ENCODE measurements around the gene ADAP1.

DNA sequence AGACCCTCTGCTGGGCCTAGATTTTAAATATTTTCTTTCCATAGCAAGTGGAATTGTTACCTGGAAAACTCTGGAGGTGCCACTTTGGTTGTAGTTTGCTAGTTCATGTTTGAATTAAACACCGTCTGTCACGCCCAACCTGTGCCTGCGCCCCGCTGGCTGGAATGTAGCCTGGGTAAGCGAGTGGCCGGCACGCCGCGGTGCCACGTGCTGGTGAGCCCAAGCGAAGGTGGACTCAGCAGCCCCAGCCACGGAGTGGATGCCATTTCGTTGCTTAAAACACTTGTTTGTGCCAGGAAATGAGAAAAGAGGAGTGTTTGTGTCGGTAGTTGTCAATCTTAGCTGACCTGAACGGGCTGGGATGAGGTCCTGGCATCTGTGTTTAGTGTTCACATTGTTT is 75.4 kb downstream of the ADAP1 start:
- TF ChIP-seq, protein P1, sequence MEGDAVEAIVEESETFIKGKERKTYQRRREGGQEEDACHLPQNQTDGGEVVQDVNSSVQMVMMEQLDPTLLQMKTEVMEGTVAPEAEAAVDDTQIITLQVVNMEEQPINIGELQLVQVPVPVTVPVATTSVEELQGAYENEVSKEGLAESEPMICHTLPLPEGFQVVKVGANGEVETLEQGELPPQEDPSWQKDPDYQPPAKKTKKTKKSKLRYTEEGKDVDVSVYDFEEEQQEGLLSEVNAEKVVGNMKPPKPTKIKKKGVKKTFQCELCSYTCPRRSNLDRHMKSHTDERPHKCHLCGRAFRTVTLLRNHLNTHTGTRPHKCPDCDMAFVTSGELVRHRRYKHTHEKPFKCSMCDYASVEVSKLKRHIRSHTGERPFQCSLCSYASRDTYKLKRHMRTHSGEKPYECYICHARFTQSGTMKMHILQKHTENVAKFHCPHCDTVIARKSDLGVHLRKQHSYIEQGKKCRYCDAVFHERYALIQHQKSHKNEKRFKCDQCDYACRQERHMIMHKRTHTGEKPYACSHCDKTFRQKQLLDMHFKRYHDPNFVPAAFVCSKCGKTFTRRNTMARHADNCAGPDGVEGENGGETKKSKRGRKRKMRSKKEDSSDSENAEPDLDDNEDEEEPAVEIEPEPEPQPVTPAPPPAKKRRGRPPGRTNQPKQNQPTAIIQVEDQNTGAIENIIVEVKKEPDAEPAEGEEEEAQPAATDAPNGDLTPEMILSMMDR (IDR thresholded peaks at IDR 0.05; ENCODE audit: insufficient read depth, low read length, poor library complexity, severe bottlenecking) = no peak
- TF ChIP-seq EZH2phosphoT487 (conservative IDR thresholded peaks at IDR 0.05; ENCODE audit: low read length) = no peak
